Measurements from ENCODE around the gene FGFR3. TPM values are rescaled to one million over a fixed set of nuclear protein-coding genes. Genes with fewer than 3 reads are reported as not detected.

Gene FGFR3
- total RNA-seq, 1 experiment from 2014 or later: 8.2 TPM

DNA sequence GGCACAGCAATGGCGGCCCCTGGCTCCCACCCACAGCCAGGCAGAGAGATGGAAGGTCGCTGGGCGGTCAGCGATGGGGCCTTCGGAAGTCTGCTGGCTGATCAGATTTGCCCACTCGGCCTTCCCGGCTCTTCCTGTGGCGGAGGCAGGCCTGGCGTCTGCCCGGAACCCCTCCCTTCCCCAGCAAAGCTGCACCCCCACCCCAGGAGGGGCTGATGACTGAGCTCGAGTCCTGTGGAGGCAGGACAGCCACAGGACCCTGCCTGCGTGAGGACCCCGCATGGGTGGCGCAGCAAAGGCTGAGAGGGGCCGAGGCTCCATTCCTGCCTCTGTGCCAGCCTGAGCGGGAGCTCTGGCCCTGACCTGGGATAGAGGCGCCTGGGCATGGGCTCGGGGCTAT is 37.0 kb upstream of the FGFR3 start:
- H3K27ac ChIP-seq (ENCODE audit: low read length): no peak overlapping the region
- no peak overlapping the region for H3K4me3 ChIP-seq (ENCODE audit: low read depth in 2 of 2, low read length in 2 of 2)
- ChIA-PET CTCF (no interaction called here), POLR2A (no interaction called here)
- ATAC-seq (no peak), DNase-seq (ENCODE audit: low read depth, low spot score) (no peak)
- in situ Hi-C loops (cut with HindIII; ENCODE audit: low pct_unique_long_range_greater_than_20kb, low sequenced_read_pairs): no loop called here
- no peaks in the 10 kb centered on the region for H3K36me3 ChIP-seq (ENCODE audit: control insufficient read depth, insufficient read depth, low read length)
- no TSS peak for BruUV-seq (replicated peaks)
- TF ChIP-seq, protein P1, sequence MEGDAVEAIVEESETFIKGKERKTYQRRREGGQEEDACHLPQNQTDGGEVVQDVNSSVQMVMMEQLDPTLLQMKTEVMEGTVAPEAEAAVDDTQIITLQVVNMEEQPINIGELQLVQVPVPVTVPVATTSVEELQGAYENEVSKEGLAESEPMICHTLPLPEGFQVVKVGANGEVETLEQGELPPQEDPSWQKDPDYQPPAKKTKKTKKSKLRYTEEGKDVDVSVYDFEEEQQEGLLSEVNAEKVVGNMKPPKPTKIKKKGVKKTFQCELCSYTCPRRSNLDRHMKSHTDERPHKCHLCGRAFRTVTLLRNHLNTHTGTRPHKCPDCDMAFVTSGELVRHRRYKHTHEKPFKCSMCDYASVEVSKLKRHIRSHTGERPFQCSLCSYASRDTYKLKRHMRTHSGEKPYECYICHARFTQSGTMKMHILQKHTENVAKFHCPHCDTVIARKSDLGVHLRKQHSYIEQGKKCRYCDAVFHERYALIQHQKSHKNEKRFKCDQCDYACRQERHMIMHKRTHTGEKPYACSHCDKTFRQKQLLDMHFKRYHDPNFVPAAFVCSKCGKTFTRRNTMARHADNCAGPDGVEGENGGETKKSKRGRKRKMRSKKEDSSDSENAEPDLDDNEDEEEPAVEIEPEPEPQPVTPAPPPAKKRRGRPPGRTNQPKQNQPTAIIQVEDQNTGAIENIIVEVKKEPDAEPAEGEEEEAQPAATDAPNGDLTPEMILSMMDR (IDR thresholded peaks at IDR 0.05): no peak
- no peak for TF ChIP-seq SIN3A (IDR thresholded peaks at IDR 0.05; ENCODE audit: borderline replicate concordance, insufficient read depth, low read depth, low read length)
- intact Hi-C loops (cut with micrococcal nuclease; ENCODE audit: unreplicated experiment): no loop called here
- no peaks in the 10 kb centered on the region for H3K9me3 ChIP-seq (ENCODE audit: control insufficient read depth, insufficient read depth, low read depth, low read length)
- no peaks in the 10 kb centered on the region; the same call in none of the 2 replicates for H3K4me1 ChIP-seq (ENCODE audit: control insufficient read depth, insufficient read depth, low read length)
- H3K27me3 ChIP-seq (ENCODE audit: control insufficient read depth, insufficient read depth, low read length): no peaks in the 10 kb centered on the region

DNA sequence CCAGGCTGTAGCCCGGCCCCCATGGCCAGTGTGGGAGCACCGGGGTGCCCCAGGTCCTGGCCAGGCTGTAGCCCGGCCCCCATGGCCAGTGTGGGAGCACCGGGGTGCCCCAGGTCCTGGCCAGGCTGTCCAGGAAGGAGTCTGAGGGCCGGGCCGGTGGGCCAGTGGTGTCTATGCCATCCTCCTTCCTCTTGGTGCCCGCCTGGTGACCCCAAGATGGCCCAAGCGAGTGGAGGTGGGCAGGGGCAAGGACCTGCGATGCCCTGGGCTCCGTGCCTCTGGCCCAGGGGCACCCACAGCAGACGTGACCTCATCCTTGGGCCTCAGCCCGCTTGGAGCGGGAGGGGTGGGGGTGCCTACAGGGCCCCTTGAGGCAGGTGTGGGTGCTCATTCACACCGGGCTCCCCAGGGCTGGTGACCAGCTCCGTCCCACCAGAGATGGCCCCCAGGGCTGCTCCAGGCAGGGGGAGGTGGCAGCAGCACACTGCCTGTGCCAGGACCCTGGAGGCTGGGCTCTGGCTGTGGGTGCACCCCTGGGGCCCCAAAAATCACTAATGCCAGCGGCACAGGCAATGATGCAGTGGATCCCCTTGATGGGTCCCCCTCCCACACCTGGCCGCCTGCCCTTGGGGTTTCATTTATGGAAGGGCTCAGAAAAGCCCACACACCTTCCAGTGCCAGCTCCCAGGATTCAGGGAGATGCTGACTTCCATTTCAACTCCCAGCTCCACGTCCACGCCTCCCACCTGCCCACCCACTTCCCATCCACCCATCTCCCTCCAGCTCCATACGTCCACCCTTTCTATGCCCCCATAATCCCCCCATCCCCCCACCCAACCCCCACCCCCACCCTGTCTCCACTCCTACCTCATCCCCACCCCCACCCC is 36.0 kb upstream of the FGFR3 start:
- no peak for ATAC-seq
- BruUV-seq (replicated peaks): no TSS peak
- H3K36me3 ChIP-seq (ENCODE audit: control insufficient read depth, insufficient read depth, low read length): no peaks in the 10 kb centered on the region
- H3K4me1 ChIP-seq (ENCODE audit: control insufficient read depth, insufficient read depth, low read length): no peaks in the 10 kb centered on the region; the same call in none of the 2 replicates
- no peak for DNase-seq (ENCODE audit: low read depth, low spot score)
- intact Hi-C loops (cut with micrococcal nuclease; ENCODE audit: unreplicated experiment): no loop called here
- no peak overlapping the region for H3K27ac ChIP-seq (ENCODE audit: low read length)
- ChIA-PET POLR2A (no interaction called here), CTCF (no interaction called here)
- in situ Hi-C loops (cut with HindIII; ENCODE audit: low pct_unique_long_range_greater_than_20kb, low sequenced_read_pairs): no loop called here
- H3K27me3 ChIP-seq (ENCODE audit: control insufficient read depth, insufficient read depth, low read length): no peaks in the 10 kb centered on the region
- no peak overlapping the region for H3K4me3 ChIP-seq (ENCODE audit: low read depth in 2 of 2, low read length in 2 of 2)
- no peaks in the 10 kb centered on the region for H3K9me3 ChIP-seq (ENCODE audit: control insufficient read depth, insufficient read depth, low read depth, low read length)
- TF ChIP-seq POLR2AphosphoS5 (IDR thresholded peaks at IDR 0.05; ENCODE audit: low read depth, low read length) (no peak), TCF7L2 (IDR thresholded peaks at IDR 0.05; ENCODE audit: low read depth, low read length) (no peak), SIN3A (IDR thresholded peaks at IDR 0.05; ENCODE audit: borderline replicate concordance, insufficient read depth, low read depth, low read length) (no peak)
- TF ChIP-seq, protein P2, sequence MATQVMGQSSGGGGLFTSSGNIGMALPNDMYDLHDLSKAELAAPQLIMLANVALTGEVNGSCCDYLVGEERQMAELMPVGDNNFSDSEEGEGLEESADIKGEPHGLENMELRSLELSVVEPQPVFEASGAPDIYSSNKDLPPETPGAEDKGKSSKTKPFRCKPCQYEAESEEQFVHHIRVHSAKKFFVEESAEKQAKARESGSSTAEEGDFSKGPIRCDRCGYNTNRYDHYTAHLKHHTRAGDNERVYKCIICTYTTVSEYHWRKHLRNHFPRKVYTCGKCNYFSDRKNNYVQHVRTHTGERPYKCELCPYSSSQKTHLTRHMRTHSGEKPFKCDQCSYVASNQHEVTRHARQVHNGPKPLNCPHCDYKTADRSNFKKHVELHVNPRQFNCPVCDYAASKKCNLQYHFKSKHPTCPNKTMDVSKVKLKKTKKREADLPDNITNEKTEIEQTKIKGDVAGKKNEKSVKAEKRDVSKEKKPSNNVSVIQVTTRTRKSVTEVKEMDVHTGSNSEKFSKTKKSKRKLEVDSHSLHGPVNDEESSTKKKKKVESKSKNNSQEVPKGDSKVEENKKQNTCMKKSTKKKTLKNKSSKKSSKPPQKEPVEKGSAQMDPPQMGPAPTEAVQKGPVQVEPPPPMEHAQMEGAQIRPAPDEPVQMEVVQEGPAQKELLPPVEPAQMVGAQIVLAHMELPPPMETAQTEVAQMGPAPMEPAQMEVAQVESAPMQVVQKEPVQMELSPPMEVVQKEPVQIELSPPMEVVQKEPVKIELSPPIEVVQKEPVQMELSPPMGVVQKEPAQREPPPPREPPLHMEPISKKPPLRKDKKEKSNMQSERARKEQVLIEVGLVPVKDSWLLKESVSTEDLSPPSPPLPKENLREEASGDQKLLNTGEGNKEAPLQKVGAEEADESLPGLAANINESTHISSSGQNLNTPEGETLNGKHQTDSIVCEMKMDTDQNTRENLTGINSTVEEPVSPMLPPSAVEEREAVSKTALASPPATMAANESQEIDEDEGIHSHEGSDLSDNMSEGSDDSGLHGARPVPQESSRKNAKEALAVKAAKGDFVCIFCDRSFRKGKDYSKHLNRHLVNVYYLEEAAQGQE (IDR thresholded peaks at IDR 0.05; ENCODE audit: insufficient read depth in 1 of 2, low read depth in 2 of 2, low read length in 1 of 2): no peak
- TF ChIP-seq, protein P1 (IDR thresholded peaks at IDR 0.05): no peak
